GM12878 (cell line): ENCODE results near the gene TRPM3. TPM values are rescaled to one million over a fixed set of nuclear protein-coding genes. Genes with fewer than 3 reads are reported as not detected.

Source experiments
- ATAC-seq: fragments of 200-7000 bp; cut with Tn5 transposase; 3 replicates; pipeline ENCODE4 v1.9.1; 2020; ENCODE audit warnings: mild to moderate bottlenecking, moderate library complexity
- BruUV-seq: library from RNA; stranded (reverse); fragments of 400-500 nt; replicated peaks from 2 replicates; lab custom pipeline; 2021; lab: Mats Ljungman, UMichigan
- CTCF ChIA-PET: fragments of 300-600 bp; sonication (Branson Sonifier 250); formaldehyde crosslinking; extraction: SDS; loops from one replicate; lab custom pipeline; 2021; ENCODE audit warnings: inconsistent platforms; lab: Yijun Ruan, JAX
- POLR2A ChIA-PET: fragments of 350-600 bp; formaldehyde crosslinking; extraction: SDS; loops from one replicate; lab custom pipeline; 2021; ENCODE audit warnings: inconsistent platforms; lab: Charles Lee
- RAD21 ChIA-PET: fragments of 300-600 bp; sonication (Branson Sonifier 250); formaldehyde crosslinking; loops from one replicate; lab custom pipeline; 2023; ENCODE audit warnings: antibody characterized with exemption; ENCODE audit not compliant: unreplicated experiment; lab: Charles Lee
- SMC1A ChIA-PET: fragments of 300-600 bp; sonication (Branson Sonifier 250); formaldehyde crosslinking; loops from one replicate; lab custom pipeline; 2023; ENCODE audit not compliant: unreplicated experiment, uncharacterized antibody; lab: Charles Lee
- DNase-seq: peaks from one replicate; pipeline ENCODE4 v3.0.0-alpha.2; 2011; ENCODE audit warnings: low read depth, low spot score
- FAIRE-seq: peaks from 3 replicates; lab custom pipeline; 2011; peaks lifted over from hg19 to GRCh38; lab: Jason Lieb, UNC
- H2AFZ ChIP-seq: 2 replicates; pipeline ENCODE4 v1.6.0; 2011; ENCODE audit warnings: low read depth, low read length, control low read depth; ENCODE audit not compliant: control insufficient read depth
- H3K27ac ChIP-seq: 2 replicates; pipeline ENCODE4 v1.5.1; 2011; ENCODE audit warnings: control low read depth; ENCODE audit not compliant: control insufficient read depth, insufficient read depth
- H3K27me3 ChIP-seq, 2 experiments: replicated peaks in 1 of 2; 2 replicates each; pipeline versions ENCODE4 v1.6.0 to v1.6.1; 2011; ENCODE audit warnings: low read length in 1 of 2; ENCODE audit not compliant: control insufficient read depth in 2 of 2, insufficient read depth in 2 of 2
- H3K36me3 ChIP-seq, 2 experiments: 2 replicates each; pipeline ENCODE4 v1.5.1; 2011; ENCODE audit warnings: low read length in 1 of 2; ENCODE audit not compliant: control insufficient read depth in 2 of 2, insufficient read depth in 2 of 2
- H3K4me1 ChIP-seq: 2 replicates; pipeline ENCODE4 v1.6.1; 2011; ENCODE audit warnings: mild to moderate bottlenecking, low read length, moderate library complexity, mixed read lengths; ENCODE audit not compliant: control insufficient read depth, insufficient read depth
- H3K4me2 ChIP-seq: 2 replicates; pipeline ENCODE4 v1.6.0; 2011; ENCODE audit warnings: control low read depth; ENCODE audit not compliant: control insufficient read depth, insufficient read depth
- H3K4me3 ChIP-seq: fragments of 200-600 bp; sonication (generic); 2 replicates; pipeline ENCODE4 v1.5.1; 2016
- H3K79me2 ChIP-seq: 2 replicates; pipeline ENCODE4 v1.6.0; 2011; ENCODE audit warnings: low read length; ENCODE audit not compliant: control insufficient read depth, insufficient read depth
- H3K9ac ChIP-seq: 2 replicates; pipeline ENCODE4 v1.8.0; 2011; ENCODE audit warnings: low read length, control low read depth, mixed read lengths; ENCODE audit not compliant: control insufficient read depth, insufficient read depth
- H3K9me3 ChIP-seq: replicated peaks from 3 replicates; pipeline ENCODE4 v1.5.1; 2011; ENCODE audit warnings: mild to moderate bottlenecking, low read length; ENCODE audit not compliant: control insufficient read depth, insufficient read depth
- H4K20me1 ChIP-seq: 2 replicates; pipeline ENCODE4 v1.6.0; 2011; ENCODE audit not compliant: control insufficient read depth, insufficient read depth
- NFYA ChIP-seq: IDR thresholded peaks from 2 replicates; pipeline ENCODE4 v1.6.1; 2011; ENCODE audit warnings: low read depth, mild to moderate bottlenecking, low read length, improper control_type of control experiment, borderline replicate concordance
- POLR2A ChIP-seq: IDR thresholded peaks from 2 replicates; pipeline ENCODE4 v1.6.1; 2011; ENCODE audit warnings: low read depth, mild to moderate bottlenecking, low read length
- RFX5 ChIP-seq: IDR thresholded peaks from 2 replicates; pipeline ENCODE4 v1.6.1; 2011; ENCODE audit warnings: low read depth, low read length, improper control_type of control experiment
- SP1 ChIP-seq: IDR thresholded peaks from one replicate; pipeline ENCODE4 v1.6.1; 2011; ENCODE audit warnings: low read depth, low read length
- SREBF2 ChIP-seq: IDR thresholded peaks from 2 replicates; pipeline ENCODE4 v1.6.1; 2012; ENCODE audit warnings: mild to moderate bottlenecking, low read length
- SUPT20H ChIP-seq: IDR thresholded peaks from 2 replicates; pipeline ENCODE4 v1.6.1; 2011; ENCODE audit warnings: low read depth, mild to moderate bottlenecking, low read length, moderate library complexity, borderline replicate concordance; ENCODE audit not compliant: control insufficient read depth
- YY1 ChIP-seq: IDR thresholded peaks from 2 replicates; pipeline ENCODE4 v1.6.1; 2011; ENCODE audit warnings: low read depth, mild to moderate bottlenecking, low read length
- WGBS: methylation state at CpG from one replicate; pipeline ENCODE4 v1.1.6; 2016; ENCODE audit warnings: low lambda C conversion rate; ENCODE audit not compliant: insufficient replicate concordance, insufficient coverage; ENCODE audit errors: missing lambda C conversion rate; 5-methylcytosine and 5-hydroxymethylcytosine counted together
- in situ Hi-C: fragments of 300-500 bp; cut with MboI; formaldehyde crosslinking; loops from 9 replicates; pipeline ENCODE4 v1.14.3; 2018; ENCODE audit warnings: mixed read lengths
- intact Hi-C: fragments of 100-400 bp; cut with micrococcal nuclease; formaldehyde crosslinking; loops from one replicate; pipeline ENCODE4 v1.14.2; 2022; ENCODE audit not compliant: unreplicated experiment
- polyA plus RNA-seq, 11 experiments: library from polyadenylated mRNA; depleted of rRNA in 4 of 11; unstranded in 6 of 11; stranded (reverse) in 5 of 11; fragments of >200 nt; fragmentation: Nextera tagmentation in 4 of 11; fragmentation: Illumina TruSeq in 1 of 11; extraction: Ambion mirVana in 4 of 11; extraction: Trizol in 1 of 11; gene quantifications; 1 replicate in 1 of 11; 2 replicates in 10 of 11; pipeline versions ENCODE4 v1.2.1 to v1.2.3, GENCODE V29; 2011 to 2016; ENCODE audit warnings: inconsistent platforms in 2 of 11, missing spikeins in 2 of 11, low read depth in 1 of 11
- total RNA-seq, 4 experiments: library from RNA; depleted of rRNA in 3 of 4; stranded (reverse); fragments of >200 nt in 3 of 4; fragmentation: Illumina TruSeq in 1 of 4; extraction: Trizol in 1 of 4; gene quantifications; 2 replicates each; pipeline versions ENCODE4 v1.2.1 to v1.2.3, GENCODE V29; 2013 to 2021
- TF ChIP-seq, protein P1 (sequence below): IDR thresholded peaks from 2 replicates; pipeline ENCODE4 v1.6.1; 2012; ENCODE audit warnings: improper control_type of control experiment, low read depth, low read length; ENCODE audit not compliant: insufficient replicate concordance
- TF ChIP-seq, protein P2 (sequence below): fragments of 450-650 bp; conservative IDR thresholded peaks from 2 replicates; pipeline ENCODE4 v1.6.1; 2017; ENCODE audit warnings: mild to moderate bottlenecking, moderate library complexity
- TF ChIP-seq, protein P3 (sequence below): IDR thresholded peaks from 2 replicates; pipeline ENCODE4 v1.6.1; 2012; ENCODE audit warnings: low read depth, low read length, improper control_type of control experiment
- TF ChIP-seq, protein P4 (sequence below): fragments of 450-650 bp; formaldehyde crosslinking; IDR thresholded peaks from 2 replicates; pipeline ENCODE4 v1.4.0; 2022; ENCODE audit warnings: mild to moderate bottlenecking, moderate library complexity

Gene TRPM3
- total and polyA plus RNA-seq, 10 of the 15 experiments (the other 5 are each of a cell fraction or from before 2014, with no cell fraction given), result not detected

DNA sequence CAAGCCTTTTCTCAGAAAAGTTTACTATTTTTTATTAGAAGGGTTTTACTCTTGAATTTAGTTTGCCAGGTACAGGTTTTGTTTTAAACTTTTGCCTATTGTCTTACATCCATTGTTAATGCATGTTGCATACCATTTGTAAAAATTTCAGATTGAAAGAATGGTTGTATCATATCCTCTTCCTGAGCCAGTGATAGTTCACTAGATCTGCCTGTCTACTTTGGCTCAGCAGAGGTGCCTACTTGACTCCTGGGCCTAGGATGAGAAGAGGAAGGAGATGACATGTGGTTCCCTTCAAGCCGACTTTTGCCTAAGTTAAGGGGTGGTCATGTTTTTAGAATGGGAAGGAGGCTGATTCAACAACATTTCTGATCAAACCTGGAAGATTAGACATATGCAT is 232.9 kb downstream of the TRPM3 start (continued):
- TF ChIP-seq, protein P1, sequence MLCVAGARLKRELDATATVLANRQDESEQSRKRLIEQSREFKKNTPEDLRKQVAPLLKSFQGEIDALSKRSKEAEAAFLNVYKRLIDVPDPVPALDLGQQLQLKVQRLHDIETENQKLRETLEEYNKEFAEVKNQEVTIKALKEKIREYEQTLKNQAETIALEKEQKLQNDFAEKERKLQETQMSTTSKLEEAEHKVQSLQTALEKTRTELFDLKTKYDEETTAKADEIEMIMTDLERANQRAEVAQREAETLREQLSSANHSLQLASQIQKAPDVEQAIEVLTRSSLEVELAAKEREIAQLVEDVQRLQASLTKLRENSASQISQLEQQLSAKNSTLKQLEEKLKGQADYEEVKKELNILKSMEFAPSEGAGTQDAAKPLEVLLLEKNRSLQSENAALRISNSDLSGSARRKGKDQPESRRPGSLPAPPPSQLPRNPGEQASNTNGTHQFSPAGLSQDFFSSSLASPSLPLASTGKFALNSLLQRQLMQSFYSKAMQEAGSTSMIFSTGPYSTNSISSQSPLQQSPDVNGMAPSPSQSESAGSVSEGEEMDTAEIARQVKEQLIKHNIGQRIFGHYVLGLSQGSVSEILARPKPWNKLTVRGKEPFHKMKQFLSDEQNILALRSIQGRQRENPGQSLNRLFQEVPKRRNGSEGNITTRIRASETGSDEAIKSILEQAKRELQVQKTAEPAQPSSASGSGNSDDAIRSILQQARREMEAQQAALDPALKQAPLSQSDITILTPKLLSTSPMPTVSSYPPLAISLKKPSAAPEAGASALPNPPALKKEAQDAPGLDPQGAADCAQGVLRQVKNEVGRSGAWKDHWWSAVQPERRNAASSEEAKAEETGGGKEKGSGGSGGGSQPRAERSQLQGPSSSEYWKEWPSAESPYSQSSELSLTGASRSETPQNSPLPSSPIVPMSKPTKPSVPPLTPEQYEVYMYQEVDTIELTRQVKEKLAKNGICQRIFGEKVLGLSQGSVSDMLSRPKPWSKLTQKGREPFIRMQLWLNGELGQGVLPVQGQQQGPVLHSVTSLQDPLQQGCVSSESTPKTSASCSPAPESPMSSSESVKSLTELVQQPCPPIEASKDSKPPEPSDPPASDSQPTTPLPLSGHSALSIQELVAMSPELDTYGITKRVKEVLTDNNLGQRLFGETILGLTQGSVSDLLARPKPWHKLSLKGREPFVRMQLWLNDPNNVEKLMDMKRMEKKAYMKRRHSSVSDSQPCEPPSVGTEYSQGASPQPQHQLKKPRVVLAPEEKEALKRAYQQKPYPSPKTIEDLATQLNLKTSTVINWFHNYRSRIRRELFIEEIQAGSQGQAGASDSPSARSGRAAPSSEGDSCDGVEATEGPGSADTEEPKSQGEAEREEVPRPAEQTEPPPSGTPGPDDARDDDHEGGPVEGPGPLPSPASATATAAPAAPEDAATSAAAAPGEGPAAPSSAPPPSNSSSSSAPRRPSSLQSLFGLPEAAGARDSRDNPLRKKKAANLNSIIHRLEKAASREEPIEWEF, result no peak
- TF ChIP-seq SP1, result no peak
- TF ChIP-seq POLR2A, result no peak

DNA sequence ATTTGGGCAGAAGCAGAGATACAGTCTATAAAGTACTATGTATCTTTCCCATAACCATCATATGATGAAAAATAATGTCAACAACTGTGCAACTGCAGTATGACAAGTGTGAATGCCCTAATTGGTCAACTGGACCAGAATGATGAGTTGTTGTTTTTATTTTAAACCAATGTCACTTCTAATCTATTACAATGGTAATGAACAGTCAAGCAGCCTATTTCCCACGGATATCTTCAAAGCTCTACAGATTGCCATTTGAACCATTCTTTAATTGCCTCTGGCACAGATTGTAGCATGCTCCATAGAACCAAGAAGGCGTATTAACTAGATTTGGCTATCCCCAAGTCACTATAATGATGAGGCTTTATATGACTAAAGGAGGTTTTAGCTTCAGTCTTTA is 233.6 kb downstream of the TRPM3 start:
- no peak for ATAC-seq
- H2AFZ ChIP-seq, result no peak overlapping the region
- RAD21 ChIA-PET, result no interaction called here
- H3K79me2 ChIP-seq, result no peaks in the 10 kb centered on the region
- in situ Hi-C loops (no loop called here), intact Hi-C loops (no loop called here)
- no peak overlapping the region for H3K9ac ChIP-seq
- H3K9me3 ChIP-seq, result no peaks in the 10 kb centered on the region
- no TSS peak for BruUV-seq
- no peak for DNase-seq
- no peaks in the 10 kb centered on the region for H3K27me3 ChIP-seq
- H3K27ac ChIP-seq, result no peak overlapping the region
- H3K4me3 ChIP-seq, result no peak overlapping the region
- CTCF ChIA-PET, result no interaction called here
- SMC1A ChIA-PET, result no interaction called here
- H3K4me2 ChIP-seq, result no peak overlapping the region
- WGBS, result 3% methylated on average over 2 of the region's 2 CpGs
- no peaks in the 10 kb centered on the region for H3K4me1 ChIP-seq
- POLR2A ChIA-PET, result no interaction called here
- no peaks in the 10 kb centered on the region for H4K20me1 ChIP-seq
- FAIRE-seq, result no peak
- no peaks in the 10 kb centered on the region for H3K36me3 ChIP-seq
- no peak for TF ChIP-seq SUPT20H
- TF ChIP-seq, protein P2, sequence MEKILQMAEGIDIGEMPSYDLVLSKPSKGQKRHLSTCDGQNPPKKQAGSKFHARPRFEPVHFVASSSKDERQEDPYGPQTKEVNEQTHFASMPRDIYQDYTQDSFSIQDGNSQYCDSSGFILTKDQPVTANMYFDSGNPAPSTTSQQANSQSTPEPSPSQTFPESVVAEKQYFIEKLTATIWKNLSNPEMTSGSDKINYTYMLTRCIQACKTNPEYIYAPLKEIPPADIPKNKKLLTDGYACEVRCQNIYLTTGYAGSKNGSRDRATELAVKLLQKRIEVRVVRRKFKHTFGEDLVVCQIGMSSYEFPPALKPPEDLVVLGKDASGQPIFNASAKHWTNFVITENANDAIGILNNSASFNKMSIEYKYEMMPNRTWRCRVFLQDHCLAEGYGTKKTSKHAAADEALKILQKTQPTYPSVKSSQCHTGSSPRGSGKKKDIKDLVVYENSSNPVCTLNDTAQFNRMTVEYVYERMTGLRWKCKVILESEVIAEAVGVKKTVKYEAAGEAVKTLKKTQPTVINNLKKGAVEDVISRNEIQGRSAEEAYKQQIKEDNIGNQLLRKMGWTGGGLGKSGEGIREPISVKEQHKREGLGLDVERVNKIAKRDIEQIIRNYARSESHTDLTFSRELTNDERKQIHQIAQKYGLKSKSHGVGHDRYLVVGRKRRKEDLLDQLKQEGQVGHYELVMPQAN, result no peak
- TF ChIP-seq NFYA, result no peak
- no peak for TF ChIP-seq YY1
- no peak for TF ChIP-seq SREBF2
- TF ChIP-seq, protein P3, sequence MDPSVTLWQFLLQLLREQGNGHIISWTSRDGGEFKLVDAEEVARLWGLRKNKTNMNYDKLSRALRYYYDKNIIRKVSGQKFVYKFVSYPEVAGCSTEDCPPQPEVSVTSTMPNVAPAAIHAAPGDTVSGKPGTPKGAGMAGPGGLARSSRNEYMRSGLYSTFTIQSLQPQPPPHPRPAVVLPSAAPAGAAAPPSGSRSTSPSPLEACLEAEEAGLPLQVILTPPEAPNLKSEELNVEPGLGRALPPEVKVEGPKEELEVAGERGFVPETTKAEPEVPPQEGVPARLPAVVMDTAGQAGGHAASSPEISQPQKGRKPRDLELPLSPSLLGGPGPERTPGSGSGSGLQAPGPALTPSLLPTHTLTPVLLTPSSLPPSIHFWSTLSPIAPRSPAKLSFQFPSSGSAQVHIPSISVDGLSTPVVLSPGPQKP, result no peak
- TF ChIP-seq RFX5, result no peak
- TF ChIP-seq, protein P4, sequence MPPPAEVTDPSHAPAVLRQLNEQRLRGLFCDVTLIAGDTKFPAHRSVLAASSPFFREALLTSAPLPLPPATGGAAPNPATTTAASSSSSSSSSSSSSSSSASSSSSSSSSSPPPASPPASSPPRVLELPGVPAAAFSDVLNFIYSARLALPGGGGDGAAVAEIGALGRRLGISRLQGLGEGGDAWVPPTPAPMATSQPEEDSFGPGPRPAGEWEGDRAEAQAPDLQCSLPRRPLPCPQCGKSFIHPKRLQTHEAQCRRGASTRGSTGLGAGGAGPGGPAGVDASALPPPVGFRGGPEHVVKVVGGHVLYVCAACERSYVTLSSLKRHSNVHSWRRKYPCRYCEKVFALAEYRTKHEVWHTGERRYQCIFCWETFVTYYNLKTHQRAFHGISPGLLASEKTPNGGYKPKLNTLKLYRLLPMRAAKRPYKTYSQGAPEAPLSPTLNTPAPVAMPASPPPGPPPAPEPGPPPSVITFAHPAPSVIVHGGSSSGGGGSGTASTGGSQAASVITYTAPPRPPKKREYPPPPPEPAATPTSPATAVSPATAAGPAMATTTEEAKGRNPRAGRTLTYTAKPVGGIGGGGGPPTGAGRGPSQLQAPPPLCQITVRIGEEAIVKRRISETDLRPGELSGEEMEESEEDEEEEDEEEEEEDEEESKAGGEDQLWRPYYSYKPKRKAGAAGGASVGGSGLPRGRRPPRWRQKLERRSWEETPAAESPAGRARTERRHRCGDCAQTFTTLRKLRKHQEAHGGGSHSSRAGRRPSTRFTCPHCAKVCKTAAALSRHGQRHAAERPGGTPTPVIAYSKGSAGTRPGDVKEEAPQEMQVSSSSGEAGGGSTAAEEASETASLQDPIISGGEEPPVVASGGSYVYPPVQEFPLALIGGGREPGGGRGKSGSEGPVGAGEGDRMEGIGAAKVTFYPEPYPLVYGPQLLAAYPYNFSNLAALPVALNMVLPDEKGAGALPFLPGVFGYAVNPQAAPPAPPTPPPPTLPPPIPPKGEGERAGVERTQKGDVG (CRISPR knock-in tag), result no peak
